HepG2 (cell line): Measurements from ENCODE around the gene RAB30. TPM values are rescaled to one million over a fixed set of nuclear protein-coding genes. Genes with fewer than 3 reads are reported as not detected.
A peak's percentile ranks its signal among the peaks of the same experiment; 100 is the strongest.

Experiments
- AFF4 ChIP-seq: sonication (generic); formaldehyde crosslinking; IDR thresholded peaks from 2 replicates; pipeline ENCODE4 v1.4.0; 2020; ENCODE audit warnings: missing genetic modification reagents
- ARNTL ChIP-seq: sonication (generic); formaldehyde crosslinking; IDR thresholded peaks from 2 replicates; pipeline ENCODE4 v1.4.0; 2020; ENCODE audit warnings: mild to moderate bottlenecking, missing genetic modification reagents
- ELF1 ChIP-seq: sonication (generic); formaldehyde crosslinking; IDR thresholded peaks from 2 replicates; pipeline ENCODE4 v1.4.0; 2020; ENCODE audit warnings: missing genetic modification reagents
- EZH2 ChIP-seq: conservative IDR thresholded peaks from 2 replicates; pipeline ENCODE4 v1.6.1; 2012; ENCODE audit warnings: mild to moderate bottlenecking, low read depth, low read length, moderate library complexity
- HMGA1 ChIP-seq: sonication (generic); formaldehyde crosslinking; conservative IDR thresholded peaks from 2 replicates; pipeline ENCODE4 v1.4.0; 2020; ENCODE audit warnings: missing genetic modification reagents
- HNRNPH1 ChIP-seq: fragments of 200-400 bp; formaldehyde crosslinking; optimal IDR thresholded peaks from 2 replicates; pipeline ENCODE3; 2017; ENCODE audit warnings: mild to moderate bottlenecking, low read depth, low read length
- HOXA5 ChIP-seq: sonication (generic); formaldehyde crosslinking; IDR thresholded peaks from 2 replicates; pipeline ENCODE4 v1.4.0; 2020; ENCODE audit warnings: missing genetic modification reagents
- MLX ChIP-seq: IDR thresholded peaks from 2 replicates; pipeline ENCODE4 v1.6.1; 2016
- NCOR1 ChIP-seq: fragments of 200-600 bp; sonication (generic); IDR thresholded peaks from 2 replicates; pipeline ENCODE4 v1.7.0; 2017; ENCODE audit warnings: antibody characterized with exemption, low read length, borderline replicate concordance
- NFE2L2 ChIP-seq: fragments of 150-350 bp; IDR thresholded peaks from 2 replicates; pipeline ENCODE4 v1.6.1; 2014; ENCODE audit warnings: low read length
- NFIC ChIP-seq: IDR thresholded peaks from 2 replicates; pipeline ENCODE4 v1.6.1; 2012; ENCODE audit warnings: mild to moderate bottlenecking, low read length, inconsistent platforms
- POLR2G ChIP-seq: fragments of 200-400 bp; formaldehyde crosslinking; IDR thresholded peaks from 2 replicates; pipeline ENCODE4 v1.6.1; 2018; ENCODE audit warnings: mild to moderate bottlenecking, low read depth, low read length, moderate library complexity
- SP140L ChIP-seq: sonication (generic); formaldehyde crosslinking; IDR thresholded peaks from 2 replicates; pipeline ENCODE4 v1.4.0; 2020; ENCODE audit warnings: missing genetic modification reagents, borderline replicate concordance
- STAT5B ChIP-seq: sonication (generic); formaldehyde crosslinking; IDR thresholded peaks from 2 replicates; pipeline ENCODE4 v1.4.0; 2020; ENCODE audit warnings: missing genetic modification reagents
- ZBTB2 ChIP-seq: sonication (generic); formaldehyde crosslinking; IDR thresholded peaks from 2 replicates; pipeline ENCODE4 v1.8.0; 2022; ENCODE audit warnings: low read depth, missing genetic modification reagents
- ZBTB26 ChIP-seq: IDR thresholded peaks from 2 replicates; pipeline ENCODE4 v1.6.1; 2016; ENCODE audit warnings: missing compliant biosample characterization, missing genetic modification reagents, borderline replicate concordance
- ZNF101 ChIP-seq: sonication (generic); formaldehyde crosslinking; IDR thresholded peaks from 2 replicates; pipeline ENCODE4 v1.4.0; 2020; ENCODE audit warnings: mild to moderate bottlenecking, low read depth, missing genetic modification reagents, borderline replicate concordance
- ZNF263 ChIP-seq: sonication (generic); formaldehyde crosslinking; IDR thresholded peaks from 2 replicates; pipeline ENCODE4 v1.4.0; 2020; ENCODE audit warnings: missing genetic modification reagents
- ZNF414 ChIP-seq: sonication (generic); formaldehyde crosslinking; IDR thresholded peaks from 2 replicates; pipeline ENCODE4 v1.5.0; 2020; ENCODE audit warnings: missing genetic modification reagents
- ZNF562 ChIP-seq: sonication (generic); formaldehyde crosslinking; IDR thresholded peaks from 2 replicates; pipeline ENCODE4 v1.8.0; 2022; ENCODE audit warnings: missing genetic modification reagents, borderline replicate concordance
- ZNF644 ChIP-seq: IDR thresholded peaks from 2 replicates; pipeline ENCODE4 v1.6.1; 2016; ENCODE audit warnings: low read depth
- ZNF749 ChIP-seq: sonication (generic); formaldehyde crosslinking; IDR thresholded peaks from 2 replicates; pipeline ENCODE4 v1.8.0; 2022; ENCODE audit warnings: mild to moderate bottlenecking, missing genetic modification reagents, moderate library complexity, borderline replicate concordance
- polyA plus RNA-seq, 8 experiments: library from polyadenylated mRNA; depleted of rRNA in 3 of 8; stranded (reverse) in 7 of 8; unstranded in 1 of 8; fragments of >200 nt; fragmentation: Illumina TruSeq in 4 of 8; extraction: Trizol in 4 of 8; gene quantifications; 2 replicates each; pipeline versions ENCODE4 v1.2.1 to v1.2.3, GENCODE V29; 2011 to 2016; ENCODE audit warnings: low read depth in 4 of 8, missing spikeins in 1 of 8, mixed read lengths in 1 of 8; ENCODE audit not compliant: insufficient read depth in 1 of 8
- total RNA-seq, 5 experiments: library from RNA; depleted of rRNA; stranded (reverse); fragments of >200 nt; fragmentation: Illumina TruSeq; extraction: Trizol; gene quantifications; 2 replicates each; pipeline ENCODE4 v1.2.3, GENCODE V29; 2016; ENCODE audit warnings: low read depth in 1 of 5

Gene RAB30
- total and polyA plus RNA-seq, 2 of the 13 experiments (the other 11 are each of a cell fraction or from before 2014, with no cell fraction given) = 3.7 to 5.0 TPM

- TF ChIP-seq ZNF263 (CRISPR knock-in tag) (no peak), NFE2L2 (no peak), HOXA5 (CRISPR knock-in tag) (no peak), AFF4 (CRISPR knock-in tag) (no peak), EZH2 (no peak), ARNTL (CRISPR knock-in tag) (0 out of 2 replicates have a peak, but pooled peaks have one; percentile 68), POLR2G (peak; percentile 69), NCOR1 (peak; percentile 95), STAT5B (CRISPR knock-in tag) (no peak), SP140L (CRISPR knock-in tag) (peak; percentile 34; the same call in 1 of the 2 replicates), ZBTB2 (CRISPR knock-in tag) (no peak), HNRNPH1 (no peak), ZNF644 (CRISPR knock-in tag) (peak; percentile 86), ZNF101 (no peak), NFIC (peak; percentile 84), ZNF414 (CRISPR knock-in tag) (no peak), ZNF749 (CRISPR knock-in tag) (no peak), ELF1 (CRISPR knock-in tag) (peak; percentile 42; the same call in 1 of the 2 replicates), ZNF562 (CRISPR knock-in tag) (no peak), HMGA1 (CRISPR knock-in tag) (no peak), MLX (CRISPR knock-in tag) (peak; percentile 66; the same call in 1 of the 2 replicates), ZBTB26 (CRISPR knock-in tag) (no peak; the same call in 1 of the 2 replicates)
Measured at GRCh38 chr11:83092488-83093384, 21.0 kb upstream of the RAB30 start (continued).
